Right ventricle myocardium inferior (tissue), 1 donor: ENCODE measurements around the gene NLRP12. TPM values are rescaled to one million over a fixed set of nuclear protein-coding genes. Genes with fewer than 3 reads are reported as not detected.
"Not testable (repeated sequence)": the region's sequence is repeated elsewhere in the genome, so short reads cannot be mapped to it uniquely, and the experiment has no call there.

ENCODE experiments used
- ATAC-seq: fragments of 200-7000 bp; cut with Tn5 transposase; one replicate; pipeline ENCODE4 v1.9.1; 2020; ENCODE audit warnings: mild to moderate bottlenecking, moderate library complexity
- DNase-seq: peaks from one replicate; pipeline ENCODE4 v3.0.0; 2021; ENCODE audit errors: missing footprints
- intact Hi-C: fragments of 100-400 bp; cut with DNase I; formaldehyde crosslinking; loops from one replicate; pipeline ENCODE4 v1.11.0; 2022
- long read RNA-seq: library from polyadenylated mRNA; unstranded; transcript quantifications from one replicate; pipeline ENCODE4 v2.0.0, GENCODE V29; 2021
- total RNA-seq: library from RNA; stranded (reverse); fragmentation: NEBNext Ultra II Directional; extraction: Animal tissue kit (Norgen Biotek cat#: 25700); gene quantifications from one replicate; pipeline ENCODE4 v1.2.1, GENCODE V29; 2021
- donor health status: DM: no; HTN: yes; CAD: no; lungs with severe emphysema.

The NLRP12 gene, protein sequence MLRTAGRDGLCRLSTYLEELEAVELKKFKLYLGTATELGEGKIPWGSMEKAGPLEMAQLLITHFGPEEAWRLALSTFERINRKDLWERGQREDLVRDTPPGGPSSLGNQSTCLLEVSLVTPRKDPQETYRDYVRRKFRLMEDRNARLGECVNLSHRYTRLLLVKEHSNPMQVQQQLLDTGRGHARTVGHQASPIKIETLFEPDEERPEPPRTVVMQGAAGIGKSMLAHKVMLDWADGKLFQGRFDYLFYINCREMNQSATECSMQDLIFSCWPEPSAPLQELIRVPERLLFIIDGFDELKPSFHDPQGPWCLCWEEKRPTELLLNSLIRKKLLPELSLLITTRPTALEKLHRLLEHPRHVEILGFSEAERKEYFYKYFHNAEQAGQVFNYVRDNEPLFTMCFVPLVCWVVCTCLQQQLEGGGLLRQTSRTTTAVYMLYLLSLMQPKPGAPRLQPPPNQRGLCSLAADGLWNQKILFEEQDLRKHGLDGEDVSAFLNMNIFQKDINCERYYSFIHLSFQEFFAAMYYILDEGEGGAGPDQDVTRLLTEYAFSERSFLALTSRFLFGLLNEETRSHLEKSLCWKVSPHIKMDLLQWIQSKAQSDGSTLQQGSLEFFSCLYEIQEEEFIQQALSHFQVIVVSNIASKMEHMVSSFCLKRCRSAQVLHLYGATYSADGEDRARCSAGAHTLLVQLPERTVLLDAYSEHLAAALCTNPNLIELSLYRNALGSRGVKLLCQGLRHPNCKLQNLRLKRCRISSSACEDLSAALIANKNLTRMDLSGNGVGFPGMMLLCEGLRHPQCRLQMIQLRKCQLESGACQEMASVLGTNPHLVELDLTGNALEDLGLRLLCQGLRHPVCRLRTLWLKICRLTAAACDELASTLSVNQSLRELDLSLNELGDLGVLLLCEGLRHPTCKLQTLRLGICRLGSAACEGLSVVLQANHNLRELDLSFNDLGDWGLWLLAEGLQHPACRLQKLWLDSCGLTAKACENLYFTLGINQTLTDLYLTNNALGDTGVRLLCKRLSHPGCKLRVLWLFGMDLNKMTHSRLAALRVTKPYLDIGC
- 0.43 TPM for total RNA-seq
- long read RNA-seq: 0 reads

DNA sequence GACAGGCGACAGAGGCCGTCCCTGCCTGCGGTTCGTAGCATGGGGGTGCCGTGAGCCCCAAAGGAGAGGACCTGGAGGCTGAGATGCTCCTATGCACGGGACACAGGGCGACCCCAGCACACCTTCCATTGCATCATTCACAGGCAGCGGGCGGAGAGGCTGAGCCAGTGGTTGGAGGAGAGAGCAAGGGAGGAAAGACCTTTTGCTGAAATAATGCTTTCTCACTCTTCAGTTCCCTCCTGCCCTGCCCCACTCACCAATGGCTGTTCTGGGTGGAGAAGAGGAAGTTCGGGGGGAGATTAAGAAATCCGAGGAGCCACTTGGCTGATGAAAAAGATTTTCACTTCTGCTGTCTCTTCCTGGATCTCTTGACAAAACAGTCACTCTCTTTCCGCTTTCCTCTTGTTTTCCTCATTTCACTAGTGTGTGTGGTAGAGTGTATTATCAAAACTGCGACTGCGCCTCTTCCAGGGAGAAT is at the start of gene NLRP12:
NLRP12 (minus strand) TSS at position 181 of the 478 bp plus-strand sequence; CDS start at position 41, 140 bp downstream.
- ATAC-seq (peak; percentile 75), DNase-seq (peak; percentile 82)
- intact Hi-C loops: no loop called here

DNA sequence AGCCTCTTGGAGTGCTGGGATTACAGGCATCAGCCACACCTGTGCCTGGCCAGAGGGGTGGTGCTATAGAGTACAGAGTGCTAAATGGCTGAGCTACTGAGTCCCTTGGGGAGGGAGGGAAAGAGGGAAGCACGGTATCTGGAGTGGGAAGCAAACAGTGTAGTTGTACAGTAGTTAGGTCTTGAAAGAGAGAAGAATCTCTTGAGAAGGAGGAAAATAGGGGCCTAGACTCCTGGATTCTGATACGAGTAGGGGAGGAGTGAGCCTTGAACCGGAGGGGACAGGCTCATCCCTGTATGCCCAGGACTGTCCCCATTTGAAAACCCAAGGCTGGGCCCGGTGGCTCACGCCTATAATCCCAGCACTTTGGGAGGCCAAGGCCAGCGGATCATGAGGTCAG is 48.6 kb upstream of the NLRP12 start:
- intact Hi-C loops: loop anchor here (10.0 kb wide), 1 partner anchor 232 kb away; the partner anchor contains the start of genes NDUFA3 and OSCAR
- ATAC-seq: no peak
- DNase-seq: no peak

DNA sequence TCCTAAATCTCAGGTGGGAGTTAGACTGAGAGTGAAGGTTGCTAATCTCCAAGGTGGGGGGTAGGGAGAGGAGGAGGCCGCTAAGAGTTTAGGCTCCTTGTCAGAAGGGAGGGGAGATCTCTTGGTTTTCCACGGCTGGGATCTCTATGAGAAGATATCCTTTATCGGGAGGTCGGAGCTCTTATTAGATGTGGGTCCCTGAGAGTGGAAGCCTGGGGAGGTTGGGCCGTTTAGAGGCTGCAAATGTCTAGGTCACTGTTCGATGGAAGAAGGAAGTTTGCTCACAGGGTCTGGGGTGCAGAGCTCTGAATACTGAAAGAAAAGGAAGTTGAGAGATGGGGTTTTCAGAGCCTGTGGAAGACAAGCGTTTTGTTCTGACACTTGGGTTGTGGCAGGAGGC is 47.3 kb upstream of the NLRP12 start:
- no peak for ATAC-seq
- no peak for DNase-seq
- intact Hi-C loops: loop anchor here (10.0 kb wide), 1 partner anchor 233 kb away; the partner anchor contains the start of genes NDUFA3 and OSCAR

DNA sequence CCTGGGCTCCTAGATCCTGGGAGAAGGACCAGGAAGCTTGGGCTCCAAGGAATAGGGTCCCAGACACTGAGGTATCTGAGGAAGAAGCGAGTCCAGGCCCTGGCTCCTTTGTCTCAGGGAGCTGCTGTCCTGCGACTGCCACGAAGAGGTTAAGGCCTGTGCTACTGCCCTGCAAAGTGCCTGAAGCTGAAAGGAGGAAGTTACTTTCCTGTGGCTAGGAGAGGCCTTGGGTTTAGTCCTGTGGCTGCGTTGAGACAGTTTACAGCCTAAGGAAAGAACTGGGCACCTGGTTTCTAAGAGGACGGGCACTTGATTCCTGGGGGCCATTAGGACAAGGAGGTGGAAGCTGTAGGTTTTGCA is 46.4 kb upstream of the NLRP12 start:
- DNase-seq: peak; percentile 79
- no peak for ATAC-seq
- intact Hi-C loops: loop anchor here (10.0 kb wide), 1 partner anchor 234 kb away; the partner anchor contains the start of genes NDUFA3 and OSCAR

DNA sequence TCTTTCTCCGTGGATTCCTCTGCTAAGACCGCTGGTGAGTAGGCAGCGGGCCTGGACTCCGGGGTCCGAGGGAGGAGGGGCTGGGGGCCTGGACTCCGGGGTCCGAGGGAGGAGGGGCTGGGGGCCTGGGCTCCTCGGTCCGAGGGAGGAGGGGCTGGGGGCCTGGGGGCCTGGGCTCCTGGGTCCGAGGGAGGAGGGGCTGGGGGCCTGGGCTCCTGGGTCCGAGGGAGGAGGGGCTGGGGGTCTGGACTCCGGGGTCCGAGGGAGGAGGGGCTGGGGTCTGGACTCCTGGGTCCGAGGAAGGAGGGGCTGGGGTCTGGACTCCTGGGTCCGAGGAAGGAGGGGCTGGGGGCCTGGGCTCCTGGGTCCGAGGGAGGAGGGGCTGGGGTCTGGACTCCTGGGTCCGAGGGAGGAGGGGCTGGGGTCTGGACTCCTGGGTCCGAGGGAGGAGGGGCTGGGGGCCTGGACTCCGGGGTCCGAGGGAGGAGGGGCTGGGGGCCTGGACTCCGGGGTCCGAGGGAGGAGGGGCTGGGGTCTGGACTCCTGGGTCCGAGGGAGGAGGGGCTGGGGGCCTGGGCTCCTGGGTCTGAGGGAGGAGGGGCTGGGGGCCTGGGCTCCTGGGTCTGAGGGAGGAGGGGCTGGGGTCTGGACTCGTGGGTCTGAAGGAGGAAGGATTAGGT is 45.8 kb upstream of the NLRP12 start:
- not testable (repeated sequence) for DNase-seq, ATAC-seq
- intact Hi-C loops: loop anchor here (5.0 to 10.0 kb wide), 3 partner anchors 235 to 595 kb away; partner anchors contain the start of genes LENG9, NDUFA3, OSCAR and TSEN34

DNA sequence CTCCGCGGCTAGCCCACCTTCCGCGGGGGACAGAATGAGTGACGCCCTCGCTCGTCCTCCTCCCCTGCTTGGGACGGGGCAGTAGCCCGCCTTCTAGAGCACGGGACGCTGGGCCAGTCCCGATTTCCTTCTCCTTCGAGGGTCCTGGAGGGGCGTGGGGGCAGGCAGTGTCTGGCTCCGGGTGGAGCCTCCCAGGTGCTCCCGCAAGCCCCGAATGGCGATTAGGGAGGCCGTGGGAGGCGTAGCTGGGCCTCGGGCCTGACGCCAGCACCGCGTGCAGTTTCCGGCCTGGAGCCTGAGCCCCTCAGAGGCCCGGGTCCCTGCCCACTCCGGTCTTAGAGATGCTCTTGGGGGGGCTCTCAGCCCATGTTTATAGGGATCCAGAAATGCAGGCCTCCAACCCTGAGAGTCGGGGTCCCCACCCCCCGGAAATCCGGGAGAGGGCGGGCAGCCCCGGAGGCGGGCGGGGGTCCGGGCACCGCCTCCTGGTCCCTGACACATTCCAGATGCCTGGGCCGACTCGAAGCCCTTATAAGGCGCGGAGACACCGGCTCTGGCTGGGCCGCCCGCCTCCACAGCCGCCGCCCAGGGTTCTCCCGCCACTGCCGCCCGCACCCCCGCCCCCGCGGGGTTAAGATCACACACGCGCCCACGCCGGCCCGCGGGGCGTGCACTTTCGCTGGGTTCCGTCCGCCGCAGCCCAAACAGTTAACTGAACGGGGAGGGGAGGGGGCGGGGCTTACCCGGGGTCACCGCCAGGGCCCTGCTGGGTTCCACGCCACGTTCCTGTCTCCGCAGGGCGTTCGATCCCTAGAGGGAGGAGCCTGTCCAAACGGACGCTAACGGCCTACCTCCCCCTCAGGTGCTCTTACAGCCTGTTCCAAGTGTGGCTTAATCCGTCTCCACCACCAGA is 45.0 kb upstream of the NLRP12 start:
- DNase-seq (peak; percentile 97), ATAC-seq (peak; percentile 69)
- intact Hi-C loops: loop anchor here (5.0 to 10.0 kb wide), 2 partner anchors 323 to 596 kb away; partner anchors contain the start of genes LENG9 and TSEN34

DNA sequence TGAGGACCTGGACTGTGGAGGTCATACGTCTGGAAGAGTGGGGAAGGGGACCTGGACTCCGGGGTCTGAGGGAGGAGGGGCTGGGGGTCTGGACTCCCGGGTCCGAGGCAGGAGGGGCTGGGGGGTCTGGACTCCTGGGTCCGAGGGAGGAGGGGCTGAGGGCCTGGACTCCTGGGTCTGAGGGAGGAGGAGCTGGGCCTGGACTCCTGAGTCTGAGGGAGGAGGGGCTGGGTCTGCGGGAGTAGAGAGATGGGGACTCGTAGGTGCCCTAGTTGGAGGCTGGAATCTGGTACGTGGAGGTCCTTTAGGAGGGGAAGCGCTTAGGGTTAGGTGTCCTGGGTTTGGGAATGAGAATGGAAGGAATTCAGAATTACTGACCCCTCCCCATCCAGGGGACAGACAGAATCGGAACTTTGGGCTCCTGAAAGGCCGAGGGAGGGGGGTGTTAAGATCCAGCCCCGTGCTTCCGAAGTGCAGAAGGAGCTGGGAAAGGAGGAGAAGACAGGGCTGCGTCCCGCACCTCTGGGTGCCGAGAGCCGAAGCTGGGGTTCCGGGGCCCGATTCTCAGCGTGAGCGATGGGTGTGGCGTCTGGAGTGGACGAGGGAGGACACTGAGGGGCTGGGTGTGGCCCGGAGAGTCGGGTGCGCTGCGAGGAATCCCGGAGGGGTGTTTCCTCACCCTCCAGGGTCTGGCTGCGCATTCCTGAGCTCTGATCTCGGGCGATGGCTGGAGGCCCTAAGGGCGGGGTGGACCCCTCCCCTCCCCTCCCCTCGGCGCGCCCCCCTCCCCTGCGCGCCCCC is 44.2 kb upstream of the NLRP12 start:
- ATAC-seq (peak; percentile 8), DNase-seq (peak; percentile 86)
- intact Hi-C loops: loop anchor here (5.0 to 10.0 kb wide), 2 partner anchors 324 to 597 kb away; partner anchors contain the start of genes LENG9 and TSEN34

DNA sequence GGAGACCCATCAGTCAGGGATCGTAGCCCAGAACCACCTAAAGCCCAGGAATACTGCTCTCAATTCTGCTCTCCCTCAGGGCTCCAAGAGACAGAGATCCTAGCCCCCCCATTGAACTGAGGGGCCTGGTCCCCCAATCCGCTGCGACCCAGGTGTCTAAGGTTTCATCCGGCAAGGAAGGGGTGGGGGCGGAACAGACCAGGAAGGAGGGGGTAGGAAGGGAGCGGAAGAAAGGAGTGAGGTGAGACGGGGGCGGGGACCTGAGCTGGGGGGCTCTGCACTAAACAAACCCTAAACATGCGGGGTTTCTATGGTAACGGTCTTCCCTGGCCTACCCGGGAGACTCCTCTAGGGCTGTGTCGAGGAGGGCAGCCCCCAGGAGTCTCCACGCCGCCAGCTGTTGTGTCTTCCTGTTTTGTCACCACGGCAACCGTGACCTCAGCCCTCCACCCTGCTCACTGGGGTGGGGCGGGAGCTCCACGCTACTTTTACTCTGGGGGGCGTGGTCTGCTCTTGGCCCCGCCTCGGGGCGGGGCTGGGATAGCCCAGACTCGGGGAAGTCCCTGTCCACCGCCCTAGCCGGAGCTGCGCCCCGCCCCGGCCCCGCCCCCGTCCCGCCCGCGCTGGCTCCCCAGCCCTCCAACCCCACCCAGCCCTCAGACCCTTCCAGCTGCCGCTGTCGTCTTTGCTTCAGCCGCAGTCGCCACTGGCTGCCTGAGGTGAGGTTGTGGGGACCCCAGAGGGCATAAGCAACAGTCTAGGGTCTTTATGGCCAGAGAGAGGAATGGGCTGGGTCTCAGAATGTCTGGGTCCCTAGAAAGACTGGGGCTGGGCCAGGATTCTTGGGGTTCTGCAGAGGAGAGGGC is 43.3 kb upstream of the NLRP12 start, which contains the start of gene MYADM:
MYADM (plus strand) TSS at position 659 of the 866 bp plus-strand sequence. CDS start 5,647 bp downstream, outside the sequence.
- peak; percentile 100 for DNase-seq
- intact Hi-C loops: loop anchor here (5.0 to 10.0 kb wide), 2 partner anchors 325 to 597 kb away; partner anchors contain the start of genes LENG9 and TSEN34

DNA sequence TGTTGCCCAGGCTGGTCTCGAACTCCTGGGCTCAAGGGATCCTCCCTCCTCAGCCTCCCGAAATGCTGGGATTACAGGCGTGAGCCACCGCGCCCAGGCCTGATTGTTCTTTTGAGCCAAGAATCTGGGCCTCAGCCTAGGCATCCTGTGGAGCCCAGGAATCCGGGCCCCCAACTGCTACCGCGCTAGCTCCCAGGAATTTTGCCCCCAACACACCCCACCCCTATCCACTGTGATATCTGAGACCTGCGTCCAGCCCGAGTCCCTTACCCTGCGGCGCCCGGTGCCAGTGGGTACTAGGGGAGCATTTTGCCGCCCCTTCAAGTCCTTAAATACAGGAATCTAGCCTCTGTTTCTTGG is 42.7 kb upstream of the NLRP12 start:
- ATAC-seq (no peak), DNase-seq (peak; percentile 75)
- intact Hi-C loops: loop anchor here (5.0 to 10.0 kb wide), 2 partner anchors 325 to 598 kb away; partner anchors contain the start of genes LENG9 and TSEN34

More for the DNA sequence above, 43.3 kb upstream of the NLRP12 start, which contains the start of gene MYADM:
- peak; percentile 89 for ATAC-seq

DNA sequence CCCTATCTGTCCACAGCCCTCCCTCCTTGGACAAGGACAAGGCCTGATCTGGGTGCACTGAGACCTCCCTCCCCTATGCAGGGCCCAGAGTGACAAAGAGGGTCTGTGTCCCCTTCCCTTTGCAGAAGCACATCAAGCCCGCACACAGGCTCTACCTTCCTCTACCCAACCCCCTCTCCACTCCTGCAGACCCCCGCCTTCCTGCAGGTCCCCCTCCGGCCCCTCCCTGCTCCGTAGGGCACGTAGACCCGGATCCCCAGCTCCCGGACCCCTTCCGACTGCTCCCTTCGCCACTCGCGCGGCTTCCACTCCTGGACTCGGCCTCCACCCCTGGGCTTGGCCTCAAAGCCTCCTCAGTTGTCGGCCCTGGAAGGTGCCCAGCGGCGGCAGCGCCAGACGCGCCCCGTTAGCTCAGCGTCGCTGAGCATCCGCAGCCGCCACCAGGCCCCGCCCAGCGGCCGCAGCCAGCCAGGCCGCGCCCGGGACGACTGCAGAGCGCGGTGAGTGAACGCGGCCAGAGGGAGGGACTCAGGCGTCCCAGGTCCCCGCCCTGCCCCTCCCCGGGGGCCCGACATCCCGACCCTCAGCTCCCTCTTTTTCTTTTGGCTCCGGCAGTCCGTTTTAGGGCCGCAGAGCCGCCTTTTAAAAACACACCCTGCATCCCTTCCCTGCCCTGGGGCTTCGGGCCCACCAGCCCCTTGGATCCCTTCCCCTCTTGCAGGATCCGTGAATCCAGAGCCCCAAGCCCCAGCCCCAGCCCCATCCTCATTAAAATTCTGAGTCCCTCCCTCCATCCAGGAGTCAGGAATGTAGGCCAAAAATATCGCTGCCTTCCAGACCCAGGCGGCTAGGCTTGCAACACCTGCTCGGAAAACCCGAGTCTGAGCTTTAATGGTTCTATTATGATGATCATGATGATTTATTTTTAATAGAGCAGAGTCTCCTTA is 42.1 kb upstream of the NLRP12 start:
- intact Hi-C loops: loop anchor here (5.0 to 10.0 kb wide), 2 partner anchors 326 to 599 kb away; partner anchors contain the start of genes LENG9 and TSEN34
- ATAC-seq (peak; percentile 62), DNase-seq (peak; percentile 93)

DNA sequence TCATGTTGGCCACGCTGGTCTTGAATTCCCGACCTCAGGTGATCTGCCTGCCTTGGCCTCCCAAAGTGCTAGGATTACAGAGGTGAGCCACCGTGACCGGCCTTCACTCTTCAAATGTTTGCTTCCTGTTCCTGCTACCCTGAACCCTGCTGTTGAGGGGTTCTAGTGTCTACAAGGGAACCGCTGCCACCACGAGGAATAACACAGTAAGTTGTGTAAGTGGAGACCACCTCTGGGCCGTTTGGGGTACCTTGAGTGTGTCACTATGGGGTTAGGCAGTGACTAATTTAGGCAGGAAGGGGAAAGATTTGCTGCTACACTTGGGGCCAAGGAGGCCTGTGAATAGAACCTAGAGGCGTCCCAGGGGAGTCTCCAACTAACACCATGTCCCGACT is 41.4 kb upstream of the NLRP12 start:
- ATAC-seq (no peak), DNase-seq (peak; percentile 35)
- intact Hi-C loops: loop anchor here (5.0 to 10.0 kb wide), 2 partner anchors 327 to 599 kb away; partner anchors contain the start of genes LENG9 and TSEN34

DNA sequence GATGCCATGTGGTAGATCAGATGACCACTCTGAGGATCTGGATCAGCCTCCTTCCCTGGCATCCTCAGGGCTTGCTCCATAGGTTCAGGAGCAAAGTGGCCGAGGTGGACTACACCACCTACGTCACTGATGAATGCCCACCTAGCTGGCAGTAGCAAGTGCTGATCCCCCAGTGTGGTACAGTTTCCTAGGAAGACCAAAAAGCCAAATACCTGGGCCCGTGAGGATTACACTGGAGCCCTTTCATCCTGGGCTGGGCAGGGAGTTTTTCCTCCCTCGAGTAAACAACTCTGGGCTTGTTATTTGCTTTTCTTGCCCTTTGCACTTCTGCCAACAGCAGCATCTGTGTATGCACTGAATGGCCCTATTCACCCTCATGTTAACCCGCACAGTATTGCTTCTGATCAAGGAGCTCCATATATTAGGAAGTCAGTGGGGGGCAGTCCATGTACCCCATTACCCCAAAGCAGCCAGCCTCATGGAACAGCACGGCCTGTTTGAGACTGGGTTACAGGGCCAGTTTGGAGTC is 40.3 kb upstream of the NLRP12 start:
- no peak for ATAC-seq
- DNase-seq: no peak
- intact Hi-C loops: loop anchor here (10.0 kb wide), 1 partner anchor 600 kb away; the partner anchor contains the start of gene LENG9

DNA sequence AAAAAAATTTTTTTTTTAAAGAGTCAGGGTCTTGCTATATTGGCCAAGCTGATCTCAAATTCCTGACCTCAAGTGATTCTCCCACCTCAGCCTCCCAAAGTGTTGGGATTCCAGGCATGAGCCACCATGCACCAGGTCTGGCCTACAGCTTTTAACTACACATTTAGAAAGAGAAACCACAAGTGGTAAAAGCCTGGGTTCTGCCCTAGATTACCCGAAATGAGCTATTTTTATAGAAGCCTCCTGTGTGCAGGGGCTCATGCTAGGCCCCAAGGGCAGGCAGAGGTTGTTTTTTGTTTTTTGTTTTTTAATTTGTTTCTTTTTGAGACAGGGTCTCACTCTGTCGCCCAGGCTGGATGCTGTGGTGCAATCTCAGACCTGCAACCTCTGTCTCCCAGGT is 29.6 kb upstream of the NLRP12 start:
- intact Hi-C loops: no loop called here
- ATAC-seq: no peak

More for the DNA sequence above, 29.6 kb upstream of the NLRP12 start:
- DNase-seq: no peak
